Measurements from ENCODE around the gene TRAF5.

TRAF5 gene

GRCh38 chr1:211287218-211287617 is 39.4 kb upstream of the TRAF5 start:
- DNase-seq (ENCODE audit: low read depth) = no peak

GRCh38 chr1:211292411-211292810 is 34.2 kb upstream of the TRAF5 start:
- TF ChIP-seq CTCF (IDR thresholded peaks at IDR 0.05; ENCODE audit: low read length, missing control alignments) = no peak
- no peak overlapping the region for H3K4me3 ChIP-seq (replicated peaks; ENCODE audit: low read depth, low read length)
- no peak for DNase-seq (ENCODE audit: low read depth)

More at GRCh38 chr1:211287218-211287617, 39.4 kb upstream of the TRAF5 start:
- H3K4me3 ChIP-seq (replicated peaks; ENCODE audit: low read depth, low read length) = no peak overlapping the region
- no peak for TF ChIP-seq CTCF (IDR thresholded peaks at IDR 0.05; ENCODE audit: low read length, missing control alignments)

GRCh38 chr1:211296396-211296795 is 30.2 kb upstream of the TRAF5 start:
- DNase-seq (ENCODE audit: low read depth) = no peak
- TF ChIP-seq CTCF (IDR thresholded peaks at IDR 0.05; ENCODE audit: low read length, missing control alignments) = no peak
- no peak overlapping the region for H3K4me3 ChIP-seq (replicated peaks; ENCODE audit: low read depth, low read length)

- H3K4me3 ChIP-seq (replicated peaks; ENCODE audit: low read depth, low read length) = no peak overlapping the region
- DNase-seq (ENCODE audit: low read depth) = no peak
- TF ChIP-seq CTCF (IDR thresholded peaks at IDR 0.05; ENCODE audit: low read length, missing control alignments) = no peak
Measured at GRCh38 chr1:211305044-211305443, 21.6 kb upstream of the TRAF5 start.

GRCh38 chr1:211309617-211310016 is 17.0 kb upstream of the TRAF5 start:
- no peak overlapping the region for H3K4me3 ChIP-seq (replicated peaks; ENCODE audit: low read depth, low read length)
- no peak for TF ChIP-seq CTCF (IDR thresholded peaks at IDR 0.05; ENCODE audit: low read length, missing control alignments)
- DNase-seq (ENCODE audit: low read depth) = no peak

GRCh38 chr1:211313392-211313791 is 13.2 kb upstream of the TRAF5 start:
- no peak for TF ChIP-seq CTCF (IDR thresholded peaks at IDR 0.05; ENCODE audit: low read length, missing control alignments)
- no peak overlapping the region for H3K4me3 ChIP-seq (replicated peaks; ENCODE audit: low read depth, low read length)
- no peak for DNase-seq (ENCODE audit: low read depth)

GRCh38 chr1:211318576-211319280 is 7.9 kb upstream of the TRAF5 start:
- no peak for DNase-seq (ENCODE audit: low read depth)
- H3K4me3 ChIP-seq (replicated peaks; ENCODE audit: low read depth, low read length) = no peak overlapping the region
- TF ChIP-seq CTCF (IDR thresholded peaks at IDR 0.05; ENCODE audit: low read length, missing control alignments) = no peak
